HepG2 (cell line): ENCODE results near the gene NRL. TPM values are rescaled to one million over a fixed set of nuclear protein-coding genes. Genes with fewer than 3 reads are reported as not detected.
A peak's percentile ranks its signal among the peaks of the same experiment; 100 is the strongest.

Source experiments
- ASH2L ChIP-seq: fragments of 300-600, 200-600 bp; sonication (generic); IDR thresholded peaks from 2 replicates; pipeline ENCODE4 v1.7.0; 2017; ENCODE audit warnings: low read depth, mild to moderate bottlenecking, moderate library complexity, mixed read lengths, low read length; ENCODE audit not compliant: insufficient read length
- CEBPZ ChIP-seq: IDR thresholded peaks from 2 replicates; pipeline ENCODE4 v1.6.1; 2012; ENCODE audit warnings: low read length, improper control_type of control experiment
- DRAP1 ChIP-seq: IDR thresholded peaks from 2 replicates; pipeline ENCODE4 v1.6.1; 2016; ENCODE audit warnings: missing genetic modification reagents, missing compliant biosample characterization
- DZIP1 ChIP-seq: sonication (generic); formaldehyde crosslinking; IDR thresholded peaks from 2 replicates; pipeline ENCODE4 v1.5.0; 2020; ENCODE audit warnings: mild to moderate bottlenecking, missing genetic modification reagents
- GTF3A ChIP-seq: sonication (generic); formaldehyde crosslinking; conservative IDR thresholded peaks from 2 replicates; pipeline ENCODE4 v1.4.0; 2020; ENCODE audit warnings: mild to moderate bottlenecking, missing genetic modification reagents
- IKZF1 ChIP-seq: fragments of 450-650 bp; IDR thresholded peaks from 2 replicates; pipeline ENCODE4 v1.7.1; 2016
- PHF5A ChIP-seq: IDR thresholded peaks from one replicate; pipeline ENCODE4 v1.6.1; 2018; ENCODE audit warnings: low read depth, missing genetic modification reagents; ENCODE audit not compliant: unreplicated experiment
- POLR2A ChIP-seq, 2 experiments: IDR thresholded peaks; 2 replicates each; pipeline ENCODE4 v1.6.1; 2011; ENCODE audit warnings: low read depth in 2 of 2, low read length in 2 of 2, mild to moderate bottlenecking in 1 of 2, moderate library complexity in 1 of 2; ENCODE audit not compliant: insufficient read depth in 1 of 2
- PREB ChIP-seq: sonication (generic); formaldehyde crosslinking; IDR thresholded peaks from 2 replicates; pipeline ENCODE4 v1.4.0; 2020; ENCODE audit warnings: missing genetic modification reagents
- RBFOX2 ChIP-seq: fragments of 200-400 bp; formaldehyde crosslinking; IDR thresholded peaks from 2 replicates; pipeline ENCODE4 v1.6.1; 2017; ENCODE audit warnings: low read depth, mild to moderate bottlenecking, low read length
- TOE1 ChIP-seq: sonication (generic); formaldehyde crosslinking; IDR thresholded peaks from 2 replicates; pipeline ENCODE4 v1.4.0; 2020; ENCODE audit warnings: mild to moderate bottlenecking, missing genetic modification reagents
- ZBTB21 ChIP-seq: sonication (generic); formaldehyde crosslinking; IDR thresholded peaks from 2 replicates; pipeline ENCODE4 v1.4.0; 2020; ENCODE audit warnings: missing genetic modification reagents
- ZBTB33 ChIP-seq: sonication (generic); formaldehyde crosslinking; IDR thresholded peaks from 2 replicates; pipeline ENCODE4 v1.4.0; 2020; ENCODE audit warnings: missing genetic modification reagents
- ZNF121 ChIP-seq: sonication (generic); formaldehyde crosslinking; IDR thresholded peaks from 2 replicates; pipeline ENCODE4 v1.5.0; 2020; ENCODE audit warnings: mild to moderate bottlenecking, missing genetic modification reagents
- ZNF232 ChIP-seq: sonication (generic); formaldehyde crosslinking; IDR thresholded peaks from 2 replicates; pipeline ENCODE4 v1.4.0; 2020; ENCODE audit warnings: missing genetic modification reagents, borderline replicate concordance
- ZNF280B ChIP-seq: sonication (generic); formaldehyde crosslinking; IDR thresholded peaks from 2 replicates; pipeline ENCODE4 v1.5.0; 2020; ENCODE audit warnings: missing genetic modification reagents, mild to moderate bottlenecking, borderline replicate concordance
- ZNF337 ChIP-seq: sonication (generic); formaldehyde crosslinking; IDR thresholded peaks from 2 replicates; pipeline ENCODE4 v1.5.1; 2020; ENCODE audit warnings: missing genetic modification reagents, low read depth, mild to moderate bottlenecking, borderline replicate concordance
- ZNF501 ChIP-seq: sonication (generic); formaldehyde crosslinking; IDR thresholded peaks from 2 replicates; pipeline ENCODE4 v1.5.1; 2020; ENCODE audit warnings: mild to moderate bottlenecking, moderate library complexity, missing genetic modification reagents
- ZNF891 ChIP-seq: sonication (generic); formaldehyde crosslinking; IDR thresholded peaks from 2 replicates; pipeline ENCODE4 v1.5.0; 2020; ENCODE audit warnings: mild to moderate bottlenecking, missing genetic modification reagents
- polyA plus RNA-seq, 8 experiments: library from polyadenylated mRNA; depleted of rRNA in 3 of 8; stranded (reverse) in 7 of 8; unstranded in 1 of 8; fragments of >200 nt; fragmentation: Illumina TruSeq in 4 of 8; extraction: Trizol in 4 of 8; gene quantifications; 2 replicates each; pipeline versions ENCODE4 v1.2.1 to v1.2.3, GENCODE V29; 2011 to 2016; ENCODE audit warnings: low read depth in 4 of 8, missing spikeins in 1 of 8, mixed read lengths in 1 of 8; ENCODE audit not compliant: insufficient read depth in 1 of 8
- total RNA-seq, 5 experiments: library from RNA; depleted of rRNA; stranded (reverse); fragments of >200 nt; fragmentation: Illumina TruSeq; extraction: Trizol; gene quantifications; 2 replicates each; pipeline ENCODE4 v1.2.3, GENCODE V29; 2016; ENCODE audit warnings: low read depth in 1 of 5

The NRL gene
- total and polyA plus RNA-seq, 2 of the 13 experiments (the other 11 are each of a cell fraction or from before 2014, with no cell fraction given), result 2.5 to 4.7 TPM

- TF ChIP-seq DRAP1 (CRISPR knock-in tag) (no peak), RBFOX2 (0 out of 2 replicates have a peak, but pooled peaks have one; percentile 6), ZBTB33 (CRISPR knock-in tag) (peak; percentile 22; the same call in 1 of the 2 replicates), PREB (CRISPR knock-in tag) (no peak), CEBPZ (no peak), ASH2L (no peak), IKZF1 (no peak), GTF3A (CRISPR knock-in tag) (no peak), TOE1 (CRISPR knock-in tag) (no peak), ZNF337 (CRISPR knock-in tag) (no peak), ZNF501 (0 out of 2 replicates have a peak, but pooled peaks have one; percentile 7), POLR2A (IDR thresholded peaks at IDR 0.05; ENCODE audit: insufficient read depth in 1 of 2, low read depth in 2 of 2, low read length in 2 of 2) (no peak), ZNF232 (CRISPR knock-in tag) (no peak), DZIP1 (peak; percentile 69; the same call in 1 of the 2 replicates), ZBTB21 (CRISPR knock-in tag) (no peak), ZNF891 (CRISPR knock-in tag) (peak; percentile 57; the same call in 1 of the 2 replicates), PHF5A (CRISPR knock-in tag) (no peak), ZNF121 (CRISPR knock-in tag) (no peak), ZNF280B (CRISPR knock-in tag) (peak; percentile 61; the same call in 1 of the 2 replicates)
Observed at GRCh38 chr14:24103451-24103850, 11.3 kb downstream of the NRL start (continued).
